GM23338 (cell line): ENCODE results near the gene APOBEC3A. TPM values are rescaled to one million over a fixed set of nuclear protein-coding genes. Genes with fewer than 3 reads are reported as not detected.

ENCODE experiments used
- ATAC-seq: fragments of 200-7000 bp; cut with Tn5 transposase; 3 replicates; pipeline ENCODE4 v1.9.1; 2020
- DNase-seq: peaks from one replicate; pipeline ENCODE4 v3.0.0-alpha.2; 2015; ENCODE audit warnings: low spot score
- H2AFZ ChIP-seq: fragments of 200-600 bp; sonication (generic); 2 replicates; pipeline ENCODE4 v1.8.0; 2016; ENCODE audit warnings: antibody characterized with exemption, mild to moderate bottlenecking, moderate library complexity
- H3F3A ChIP-seq: fragments of 200-600 bp; sonication (generic); replicated peaks from 2 replicates; pipeline ENCODE4 v1.8.0; 2017; ENCODE audit warnings: antibody characterized with exemption, mixed run types, low read depth
- H3K27ac ChIP-seq: fragments of 200-600 bp; sonication (generic); 2 replicates; pipeline ENCODE4 v1.6.1; 2016; ENCODE audit warnings: low read depth
- H3K27me3 ChIP-seq: fragments of 200-600 bp; sonication (generic); 2 replicates; pipeline ENCODE4 v1.8.0; 2016; ENCODE audit warnings: mild to moderate bottlenecking, mixed run types, moderate library complexity; ENCODE audit not compliant: insufficient read depth
- H3K36me3 ChIP-seq: fragments of 200-600 bp; sonication (generic); 2 replicates; pipeline ENCODE4 v1.8.0; 2016; ENCODE audit warnings: mild to moderate bottlenecking; ENCODE audit not compliant: insufficient read depth
- H3K4me1 ChIP-seq: fragments of 200-600 bp; sonication (generic); 2 replicates; pipeline ENCODE4 v1.8.0; 2016; ENCODE audit warnings: mild to moderate bottlenecking, moderate library complexity; ENCODE audit not compliant: insufficient read depth
- H3K4me2 ChIP-seq: fragments of 200-600 bp; sonication (generic); 2 replicates; pipeline ENCODE4 v1.7.1; 2017; ENCODE audit warnings: mixed run types
- H3K4me3 ChIP-seq: fragments of 200-600 bp; sonication (generic); 2 replicates; pipeline ENCODE4 v1.6.1; 2016; ENCODE audit warnings: mixed run types
- H3K79me2 ChIP-seq: fragments of 200-600 bp; sonication (generic); replicated peaks from 2 replicates; pipeline ENCODE4 v1.8.0; 2017; ENCODE audit warnings: mild to moderate bottlenecking; ENCODE audit not compliant: insufficient read depth
- H3K9me2 ChIP-seq: fragments of 200-600 bp; sonication (generic); 2 replicates; pipeline ENCODE4 v1.8.0; 2017; ENCODE audit not compliant: insufficient read depth
- H4K20me1 ChIP-seq: fragments of 200-600 bp; sonication (generic); replicated peaks from 2 replicates; pipeline ENCODE4 v1.8.0; 2017; ENCODE audit warnings: mild to moderate bottlenecking; ENCODE audit not compliant: insufficient read depth
- H3K27ac Mint-ChIP-seq: 2 replicates; pipeline ENCODE4 v1.8.0; 2020; ENCODE audit warnings: inconsistent platforms, mild to moderate bottlenecking, moderate library complexity, mixed read lengths
- H3K27me3 Mint-ChIP-seq: 3 replicates; pipeline ENCODE4 v1.8.0; 2022; ENCODE audit warnings: low read depth, mild to moderate bottlenecking, moderate library complexity, mixed read lengths, inconsistent platforms; ENCODE audit not compliant: insufficient read depth, poor library complexity
- H3K36me3 Mint-ChIP-seq: 3 replicates; pipeline ENCODE4 v1.8.0; 2021; ENCODE audit warnings: low read depth, mild to moderate bottlenecking, inconsistent platforms, moderate library complexity, mixed read lengths
- H3K4me1 Mint-ChIP-seq: 3 replicates; pipeline ENCODE4 v1.8.0; 2020; ENCODE audit warnings: mild to moderate bottlenecking, inconsistent platforms, mixed read lengths
- H3K4me3 Mint-ChIP-seq: 3 replicates; pipeline ENCODE4 v1.8.0; 2021; ENCODE audit warnings: moderate library complexity, mild to moderate bottlenecking, inconsistent platforms, mixed read lengths
- H3K9me3 Mint-ChIP-seq: 3 replicates; pipeline ENCODE4 v1.8.0; 2020; ENCODE audit warnings: moderate library complexity, mild to moderate bottlenecking, inconsistent platforms, mixed read lengths
- JUNB ChIP-seq: IDR thresholded peaks from one replicate; pipeline ENCODE4 v1.6.1; 2016; ENCODE audit warnings: antibody characterized with exemption; ENCODE audit not compliant: unreplicated experiment
- NANOG ChIP-seq: IDR thresholded peaks from 2 replicates; pipeline ENCODE4 v1.6.1; 2016; ENCODE audit warnings: antibody characterized with exemption, borderline replicate concordance
- polyA plus RNA-seq: library from polyadenylated mRNA; unstranded; fragments of >200 nt; fragmentation: Nextera tagmentation; extraction: Ambion mirVana; gene quantifications from 2 replicates; pipeline ENCODE4 v1.2.1, GENCODE V29; 2016
- total RNA-seq: library from RNA; depleted of rRNA; stranded (reverse); fragments of >200 nt; shearing (Covaris generic); gene quantifications from 2 replicates; pipeline ENCODE4 v1.2.3, GENCODE V29; 2014
- TF ChIP-seq, protein P1 (sequence below): IDR thresholded peaks from one replicate; pipeline ENCODE4 v1.6.1; 2018; ENCODE audit warnings: antibody characterized with exemption; ENCODE audit not compliant: unreplicated experiment
- TF ChIP-seq, protein P2 (sequence below), 2 experiments: fragments of 200-600 bp in 1 of 2; sonication (generic) in 1 of 2; conservative IDR thresholded peaks; 2 replicates each; pipeline versions ENCODE4 v1.5.1 to v1.6.1; 2016 to 2017; ENCODE audit warnings: antibody characterized with exemption in 2 of 2, low read depth in 2 of 2, mild to moderate bottlenecking in 2 of 2, moderate library complexity in 1 of 2
- TF ChIP-seq, protein P3 (sequence below): fragments of 250-450 bp; sonication (Bioruptor Pico); IDR thresholded peaks from 2 replicates; pipeline ENCODE4 v1.5.0; 2020; ENCODE audit warnings: mild to moderate bottlenecking, moderate library complexity

APOBEC3A gene
- total and polyA plus RNA-seq, 2 experiments from 2014 or later = 0.21 TPM; not detected in 1

GRCh38 chr22:38907767-38908166, 49.6 kb upstream of the APOBEC3A start:
- Histone ChIP-seq H3K79me2 (no peaks in the 10 kb centered on the region), H3F3A (no peaks in the 10 kb centered on the region), H4K20me1 (no peaks in the 10 kb centered on the region), H3K36me3 (no peaks in the 10 kb centered on the region), H3K27me3 (no peaks in the 10 kb centered on the region), H2AFZ (no peak overlapping the region), H3K4me2 (no peak overlapping the region), H3K4me3 (no peak overlapping the region), H3K4me1 (no peaks in the 10 kb centered on the region), H3K9me2 (peaks cover 10% of the 10 kb centered on the region; the same call in 1 of the 2 replicates), H3K27ac (no peak overlapping the region)
- DNase-seq (no peak), ATAC-seq (no peak)
- TF ChIP-seq, protein P1, sequence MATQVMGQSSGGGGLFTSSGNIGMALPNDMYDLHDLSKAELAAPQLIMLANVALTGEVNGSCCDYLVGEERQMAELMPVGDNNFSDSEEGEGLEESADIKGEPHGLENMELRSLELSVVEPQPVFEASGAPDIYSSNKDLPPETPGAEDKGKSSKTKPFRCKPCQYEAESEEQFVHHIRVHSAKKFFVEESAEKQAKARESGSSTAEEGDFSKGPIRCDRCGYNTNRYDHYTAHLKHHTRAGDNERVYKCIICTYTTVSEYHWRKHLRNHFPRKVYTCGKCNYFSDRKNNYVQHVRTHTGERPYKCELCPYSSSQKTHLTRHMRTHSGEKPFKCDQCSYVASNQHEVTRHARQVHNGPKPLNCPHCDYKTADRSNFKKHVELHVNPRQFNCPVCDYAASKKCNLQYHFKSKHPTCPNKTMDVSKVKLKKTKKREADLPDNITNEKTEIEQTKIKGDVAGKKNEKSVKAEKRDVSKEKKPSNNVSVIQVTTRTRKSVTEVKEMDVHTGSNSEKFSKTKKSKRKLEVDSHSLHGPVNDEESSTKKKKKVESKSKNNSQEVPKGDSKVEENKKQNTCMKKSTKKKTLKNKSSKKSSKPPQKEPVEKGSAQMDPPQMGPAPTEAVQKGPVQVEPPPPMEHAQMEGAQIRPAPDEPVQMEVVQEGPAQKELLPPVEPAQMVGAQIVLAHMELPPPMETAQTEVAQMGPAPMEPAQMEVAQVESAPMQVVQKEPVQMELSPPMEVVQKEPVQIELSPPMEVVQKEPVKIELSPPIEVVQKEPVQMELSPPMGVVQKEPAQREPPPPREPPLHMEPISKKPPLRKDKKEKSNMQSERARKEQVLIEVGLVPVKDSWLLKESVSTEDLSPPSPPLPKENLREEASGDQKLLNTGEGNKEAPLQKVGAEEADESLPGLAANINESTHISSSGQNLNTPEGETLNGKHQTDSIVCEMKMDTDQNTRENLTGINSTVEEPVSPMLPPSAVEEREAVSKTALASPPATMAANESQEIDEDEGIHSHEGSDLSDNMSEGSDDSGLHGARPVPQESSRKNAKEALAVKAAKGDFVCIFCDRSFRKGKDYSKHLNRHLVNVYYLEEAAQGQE = no peak
- TF ChIP-seq, protein P2, sequence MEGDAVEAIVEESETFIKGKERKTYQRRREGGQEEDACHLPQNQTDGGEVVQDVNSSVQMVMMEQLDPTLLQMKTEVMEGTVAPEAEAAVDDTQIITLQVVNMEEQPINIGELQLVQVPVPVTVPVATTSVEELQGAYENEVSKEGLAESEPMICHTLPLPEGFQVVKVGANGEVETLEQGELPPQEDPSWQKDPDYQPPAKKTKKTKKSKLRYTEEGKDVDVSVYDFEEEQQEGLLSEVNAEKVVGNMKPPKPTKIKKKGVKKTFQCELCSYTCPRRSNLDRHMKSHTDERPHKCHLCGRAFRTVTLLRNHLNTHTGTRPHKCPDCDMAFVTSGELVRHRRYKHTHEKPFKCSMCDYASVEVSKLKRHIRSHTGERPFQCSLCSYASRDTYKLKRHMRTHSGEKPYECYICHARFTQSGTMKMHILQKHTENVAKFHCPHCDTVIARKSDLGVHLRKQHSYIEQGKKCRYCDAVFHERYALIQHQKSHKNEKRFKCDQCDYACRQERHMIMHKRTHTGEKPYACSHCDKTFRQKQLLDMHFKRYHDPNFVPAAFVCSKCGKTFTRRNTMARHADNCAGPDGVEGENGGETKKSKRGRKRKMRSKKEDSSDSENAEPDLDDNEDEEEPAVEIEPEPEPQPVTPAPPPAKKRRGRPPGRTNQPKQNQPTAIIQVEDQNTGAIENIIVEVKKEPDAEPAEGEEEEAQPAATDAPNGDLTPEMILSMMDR (conservative IDR thresholded peaks at IDR 0.05; ENCODE audit: low read depth in 2 of 2) = no peak
- TF ChIP-seq NANOG = no peak
- H3K4me1 Mint-ChIP-seq = no peaks in the 10 kb centered on the region
- H3K27me3 Mint-ChIP-seq = peaks cover 11% of the 10 kb centered on the region
- H3K27ac Mint-ChIP-seq = no peak overlapping the region
- peaks cover 60% of the 10 kb centered on the region for H3K9me3 Mint-ChIP-seq
- peaks cover 10% of the 10 kb centered on the region for H3K36me3 Mint-ChIP-seq
- H3K4me3 Mint-ChIP-seq = no peak overlapping the region

GRCh38 chr22:38911434-38911833, 46.0 kb upstream of the APOBEC3A start:
- Histone ChIP-seq H2AFZ (no peak overlapping the region), H3K9me2 (peaks cover 9% of the 10 kb centered on the region; the same call in 1 of the 2 replicates), H3K4me2 (no peak overlapping the region), H3K4me1 (no peaks in the 10 kb centered on the region), H3K79me2 (no peaks in the 10 kb centered on the region), H4K20me1 (no peaks in the 10 kb centered on the region), H3K27me3 (no peaks in the 10 kb centered on the region), H3K27ac (no peak overlapping the region), H3F3A (no peaks in the 10 kb centered on the region), H3K36me3 (no peaks in the 10 kb centered on the region), H3K4me3 (no peak overlapping the region)
- peaks cover 30% of the 10 kb centered on the region for H3K9me3 Mint-ChIP-seq
- DNase-seq (no peak), ATAC-seq (no peak)
- H3K27me3 Mint-ChIP-seq = peaks cover 12% of the 10 kb centered on the region
- H3K36me3 Mint-ChIP-seq = peaks cover 2% of the 10 kb centered on the region; the same call in 1 of the 3 replicates
- H3K4me3 Mint-ChIP-seq = no peak overlapping the region
- H3K27ac Mint-ChIP-seq = no peak overlapping the region
- TF ChIP-seq, protein P3, sequence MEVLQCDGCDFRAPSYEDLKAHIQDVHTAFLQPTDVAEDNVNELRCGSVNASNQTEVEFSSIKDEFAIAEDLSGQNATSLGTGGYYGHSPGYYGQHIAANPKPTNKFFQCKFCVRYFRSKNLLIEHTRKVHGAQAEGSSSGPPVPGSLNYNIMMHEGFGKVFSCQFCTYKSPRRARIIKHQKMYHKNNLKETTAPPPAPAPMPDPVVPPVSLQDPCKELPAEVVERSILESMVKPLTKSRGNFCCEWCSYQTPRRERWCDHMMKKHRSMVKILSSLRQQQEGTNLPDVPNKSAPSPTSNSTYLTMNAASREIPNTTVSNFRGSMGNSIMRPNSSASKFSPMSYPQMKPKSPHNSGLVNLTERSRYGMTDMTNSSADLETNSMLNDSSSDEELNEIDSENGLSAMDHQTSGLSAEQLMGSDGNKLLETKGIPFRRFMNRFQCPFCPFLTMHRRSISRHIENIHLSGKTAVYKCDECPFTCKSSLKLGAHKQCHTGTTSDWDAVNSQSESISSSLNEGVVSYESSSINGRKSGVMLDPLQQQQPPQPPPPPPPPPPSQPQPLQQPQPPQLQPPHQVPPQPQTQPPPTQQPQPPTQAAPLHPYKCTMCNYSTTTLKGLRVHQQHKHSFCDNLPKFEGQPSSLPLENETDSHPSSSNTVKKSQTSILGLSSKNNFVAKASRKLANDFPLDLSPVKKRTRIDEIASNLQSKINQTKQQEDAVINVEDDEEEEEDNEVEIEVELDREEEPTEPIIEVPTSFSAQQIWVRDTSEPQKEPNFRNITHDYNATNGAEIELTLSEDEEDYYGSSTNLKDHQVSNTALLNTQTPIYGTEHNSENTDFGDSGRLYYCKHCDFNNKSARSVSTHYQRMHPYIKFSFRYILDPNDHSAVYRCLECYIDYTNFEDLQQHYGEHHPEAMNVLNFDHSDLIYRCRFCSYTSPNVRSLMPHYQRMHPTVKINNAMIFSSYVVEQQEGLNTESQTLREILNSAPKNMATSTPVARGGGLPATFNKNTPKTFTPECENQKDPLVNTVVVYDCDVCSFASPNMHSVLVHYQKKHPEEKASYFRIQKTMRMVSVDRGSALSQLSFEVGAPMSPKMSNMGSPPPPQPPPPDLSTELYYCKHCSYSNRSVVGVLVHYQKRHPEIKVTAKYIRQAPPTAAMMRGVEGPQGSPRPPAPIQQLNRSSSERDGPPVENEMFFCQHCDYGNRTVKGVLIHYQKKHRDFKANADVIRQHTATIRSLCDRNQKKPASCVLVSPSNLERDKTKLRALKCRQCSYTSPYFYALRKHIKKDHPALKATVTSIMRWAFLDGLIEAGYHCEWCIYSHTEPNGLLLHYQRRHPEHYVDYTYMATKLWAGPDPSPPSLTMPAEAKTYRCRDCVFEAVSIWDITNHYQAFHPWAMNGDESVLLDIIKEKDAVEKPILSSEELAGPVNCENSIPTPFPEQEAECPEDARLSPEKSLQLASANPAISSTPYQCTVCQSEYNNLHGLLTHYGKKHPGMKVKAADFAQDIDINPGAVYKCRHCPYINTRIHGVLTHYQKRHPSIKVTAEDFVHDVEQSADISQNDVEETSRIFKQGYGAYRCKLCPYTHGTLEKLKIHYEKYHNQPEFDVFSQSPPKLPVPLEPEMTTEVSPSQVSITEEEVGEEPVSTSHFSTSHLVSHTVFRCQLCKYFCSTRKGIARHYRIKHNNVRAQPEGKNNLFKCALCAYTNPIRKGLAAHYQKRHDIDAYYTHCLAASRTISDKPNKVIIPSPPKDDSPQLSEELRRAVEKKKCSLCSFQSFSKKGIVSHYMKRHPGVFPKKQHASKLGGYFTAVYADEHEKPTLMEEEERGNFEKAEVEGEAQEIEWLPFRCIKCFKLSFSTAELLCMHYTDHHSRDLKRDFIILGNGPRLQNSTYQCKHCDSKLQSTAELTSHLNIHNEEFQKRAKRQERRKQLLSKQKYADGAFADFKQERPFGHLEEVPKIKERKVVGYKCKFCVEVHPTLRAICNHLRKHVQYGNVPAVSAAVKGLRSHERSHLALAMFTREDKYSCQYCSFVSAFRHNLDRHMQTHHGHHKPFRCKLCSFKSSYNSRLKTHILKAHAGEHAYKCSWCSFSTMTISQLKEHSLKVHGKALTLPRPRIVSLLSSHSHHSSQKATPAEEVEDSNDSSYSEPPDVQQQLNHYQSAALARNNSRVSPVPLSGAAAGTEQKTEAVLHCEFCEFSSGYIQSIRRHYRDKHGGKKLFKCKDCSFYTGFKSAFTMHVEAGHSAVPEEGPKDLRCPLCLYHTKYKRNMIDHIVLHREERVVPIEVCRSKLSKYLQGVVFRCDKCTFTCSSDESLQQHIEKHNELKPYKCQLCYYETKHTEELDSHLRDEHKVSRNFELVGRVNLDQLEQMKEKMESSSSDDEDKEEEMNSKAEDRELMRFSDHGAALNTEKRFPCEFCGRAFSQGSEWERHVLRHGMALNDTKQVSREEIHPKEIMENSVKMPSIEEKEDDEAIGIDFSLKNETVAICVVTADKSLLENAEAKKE (CRISPR knock-in tag) = no peak
- TF ChIP-seq JUNB (no peak), NANOG (no peak)
- no peaks in the 10 kb centered on the region for H3K4me1 Mint-ChIP-seq
